CD4-positive, alpha-beta T cell treated with Interleukin-10 for 1 hour (primary cell): ENCODE data around the gene RARB.

Experiments
- DNase-seq: peaks from one replicate; pipeline ENCODE4 v3.0.0-alpha.2; 2020

RARB gene

GRCh38 chr3:25427942-25428788 lies at the start of gene RARB:
RARB (plus strand) TSS chr3:25428263; CDS start chr3:25428732, 469 bp downstream.
- DNase-seq = no peak

- no peak for DNase-seq
Observed at GRCh38 chr3:25378786-25379311, 49.2 kb upstream of the RARB start.

GRCh38 chr3:25380222-25380739 lies 47.8 kb upstream of the RARB start:
- DNase-seq = no peak

GRCh38 chr3:25381083-25381482 lies 47.0 kb upstream of the RARB start:
- no peak for DNase-seq

GRCh38 chr3:25384471-25384870 lies 43.6 kb upstream of the RARB start:
- no peak for DNase-seq

DNA sequence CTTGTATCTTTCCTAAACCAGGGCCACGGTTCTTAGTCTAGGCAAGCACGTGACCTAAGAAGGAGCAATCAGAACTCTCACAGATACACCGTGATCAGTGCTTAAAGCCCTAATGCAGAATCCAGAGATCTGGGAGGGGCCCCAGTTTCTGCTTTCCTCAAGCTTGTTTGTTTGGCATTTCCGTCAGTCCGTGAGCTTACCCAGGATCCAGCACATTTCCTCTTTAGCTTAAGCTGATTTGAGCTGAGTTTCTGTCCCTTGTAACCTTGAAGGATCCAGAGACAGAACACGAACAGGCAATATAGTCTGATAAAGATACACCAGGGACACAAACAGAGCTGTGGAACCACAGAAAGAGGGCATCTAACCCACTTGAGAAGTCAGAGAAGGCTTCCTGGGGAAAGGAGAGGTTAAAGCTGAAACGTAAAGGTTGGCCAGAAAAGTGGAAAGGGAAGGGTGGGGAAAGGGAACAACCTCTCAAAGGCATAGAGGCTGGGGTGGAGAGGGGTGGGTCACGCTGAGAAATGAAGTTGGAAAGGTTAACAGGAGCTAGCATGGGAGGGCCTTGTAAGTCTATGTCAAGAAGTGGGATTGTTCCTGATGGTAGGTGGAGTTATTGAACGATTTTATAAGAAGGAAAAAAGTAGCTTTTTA lies 42.1 kb upstream of the RARB start:
- DNase-seq = no peak

DNA sequence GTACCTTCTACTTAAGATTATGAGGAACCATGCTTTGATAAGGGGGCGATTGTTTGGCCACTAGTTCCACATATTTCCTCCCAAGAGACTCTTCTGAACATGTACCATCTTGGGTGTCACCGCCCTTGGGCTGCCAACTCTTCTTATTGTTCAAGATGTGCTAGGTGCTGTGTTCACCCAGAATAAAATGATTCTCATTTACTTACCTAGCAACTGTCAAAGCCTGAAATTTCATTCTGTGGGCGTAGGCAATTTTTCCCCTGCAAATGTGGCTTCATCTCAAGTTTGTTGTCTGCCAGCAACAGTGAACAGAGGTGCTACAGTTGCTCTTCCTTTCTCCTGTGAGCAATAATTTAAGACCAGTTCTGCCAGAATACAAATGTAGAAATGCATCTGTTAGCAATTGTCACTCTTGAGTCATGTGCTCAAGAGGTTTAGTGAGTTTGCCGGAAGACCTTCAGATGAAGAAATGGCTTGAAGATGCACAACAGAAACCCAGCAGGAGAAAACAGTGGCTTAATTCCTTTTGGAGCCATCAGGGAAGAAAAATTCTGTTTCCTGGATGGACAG lies 41.3 kb upstream of the RARB start:
- DNase-seq = no peak

DNA sequence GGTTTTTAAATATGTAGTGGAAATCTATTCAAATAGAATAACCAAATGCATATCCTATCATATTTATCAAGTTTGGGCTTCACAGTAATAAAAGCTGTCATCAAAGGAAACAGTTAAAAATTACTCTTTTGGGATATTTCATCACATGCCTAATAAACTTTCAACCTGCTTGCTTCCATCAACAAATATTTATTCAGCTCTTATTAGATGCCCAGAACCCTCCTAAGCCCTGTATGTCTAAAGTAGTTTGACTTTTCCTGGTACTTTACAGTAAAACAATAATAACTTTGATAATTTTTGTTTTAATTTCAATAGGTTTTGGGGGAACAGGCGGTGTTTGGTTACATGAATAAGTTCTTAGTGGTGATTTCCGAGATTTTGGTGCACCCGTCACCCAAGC lies 37.5 kb upstream of the RARB start:
- DNase-seq = no peak

GRCh38 chr3:25396251-25396650 lies 31.8 kb upstream of the RARB start:
- no peak for DNase-seq

DNA sequence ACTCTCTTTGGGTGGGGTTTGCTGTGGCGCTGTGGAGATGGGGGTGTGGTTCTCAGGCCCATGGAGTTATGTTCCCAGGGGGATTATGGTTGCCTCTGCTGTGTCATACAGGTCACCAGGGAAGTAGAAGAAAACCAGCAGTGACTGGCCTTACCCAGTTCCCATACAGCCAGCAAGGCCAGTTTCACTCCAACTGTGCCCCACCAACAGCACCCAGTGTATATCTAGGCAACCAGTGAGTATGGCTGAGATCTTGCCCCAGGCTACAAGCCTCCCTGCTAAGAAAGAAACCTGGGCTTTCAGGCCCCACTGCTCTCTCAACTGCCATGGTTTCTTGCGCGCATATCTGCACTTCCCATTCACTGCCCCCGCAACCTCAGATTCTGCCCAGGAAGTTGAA lies 31.4 kb upstream of the RARB start:
- DNase-seq = no peak

GRCh38 chr3:25397150-25397549 lies 30.9 kb upstream of the RARB start:
- no peak for DNase-seq

GRCh38 chr3:25400587-25400986 lies 27.5 kb upstream of the RARB start:
- DNase-seq = no peak

DNA sequence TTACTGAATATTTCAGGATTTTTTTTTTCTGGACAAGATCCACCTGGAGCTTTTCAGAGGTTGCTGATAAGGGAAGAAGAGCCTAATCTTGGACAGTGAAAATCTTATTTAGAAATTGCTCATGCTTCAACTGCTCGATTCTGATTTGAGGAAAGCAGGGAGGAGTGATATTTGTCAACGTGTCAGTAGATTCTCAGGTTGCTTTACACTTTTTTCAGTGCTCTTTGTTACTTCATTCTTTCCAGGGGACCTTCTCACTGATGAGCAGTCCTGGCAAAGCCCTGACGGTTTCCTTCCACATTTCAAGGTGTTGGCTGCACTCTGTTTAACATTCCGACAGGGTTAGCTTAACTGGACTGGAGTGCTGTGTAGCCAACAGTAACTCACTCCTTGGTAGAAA lies 24.1 kb upstream of the RARB start:
- no peak for DNase-seq

GRCh38 chr3:25404569-25404968 lies 23.5 kb upstream of the RARB start:
- DNase-seq = no peak

DNA sequence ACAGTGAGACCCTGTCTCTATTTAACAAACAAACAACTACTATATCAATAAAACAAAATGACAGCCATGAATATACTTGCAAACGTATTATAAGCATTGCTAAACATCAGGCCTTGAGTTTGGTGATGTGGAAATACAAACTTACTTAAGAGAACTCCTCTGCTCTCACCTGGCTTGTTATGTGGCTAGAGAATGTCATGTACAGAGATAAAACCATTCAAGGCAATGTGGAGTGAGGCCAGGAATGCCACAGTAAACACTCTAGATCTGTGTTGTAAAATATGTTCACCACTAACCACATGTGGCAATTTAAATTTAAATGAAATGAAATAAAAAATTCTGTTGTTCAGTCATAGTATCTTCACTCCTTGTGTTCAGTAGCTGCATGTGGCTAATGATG lies 22.7 kb upstream of the RARB start:
- DNase-seq = no peak

DNA sequence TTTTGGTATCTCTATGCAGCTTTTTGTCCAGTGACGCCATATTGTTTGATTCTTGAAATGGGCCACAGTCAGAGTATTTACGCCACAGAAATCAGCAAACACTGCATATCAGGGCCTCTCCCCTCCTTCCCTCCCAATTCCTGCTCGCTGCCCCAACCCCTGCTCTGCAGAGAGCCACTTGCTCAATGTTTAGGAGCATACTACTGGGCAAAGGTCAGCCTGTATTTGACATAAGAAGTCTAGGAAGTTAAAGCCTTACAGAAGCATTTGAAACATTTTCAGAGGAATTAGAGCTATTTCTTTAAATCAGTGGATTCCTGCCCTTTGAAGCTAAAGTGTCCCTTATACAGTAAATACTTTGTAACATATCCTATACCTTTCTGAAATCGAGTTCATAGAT lies 17.4 kb upstream of the RARB start:
- DNase-seq = no peak

DNA sequence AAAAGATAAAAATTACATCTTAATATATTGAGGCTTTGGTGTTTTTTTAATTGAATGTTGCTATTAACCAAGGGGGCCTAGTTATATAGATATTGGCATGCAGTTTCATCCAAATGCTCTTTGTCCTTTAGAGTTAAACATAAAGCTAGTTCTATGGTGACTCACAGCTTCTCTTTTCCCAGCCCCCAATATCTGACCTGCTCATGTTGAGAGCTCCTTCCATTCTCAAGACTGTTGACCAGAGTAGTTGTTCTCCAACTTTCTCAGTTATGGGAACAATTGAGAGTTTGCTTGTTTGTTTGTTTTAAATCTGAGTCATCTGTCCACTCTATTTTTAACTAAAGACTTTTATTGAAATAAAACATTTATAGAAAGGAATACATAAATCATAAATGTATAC lies 15.8 kb upstream of the RARB start:
- no peak for DNase-seq

- no peak for DNase-seq
Observed at GRCh38 chr3:25416176-25416575, 11.9 kb upstream of the RARB start.

DNA sequence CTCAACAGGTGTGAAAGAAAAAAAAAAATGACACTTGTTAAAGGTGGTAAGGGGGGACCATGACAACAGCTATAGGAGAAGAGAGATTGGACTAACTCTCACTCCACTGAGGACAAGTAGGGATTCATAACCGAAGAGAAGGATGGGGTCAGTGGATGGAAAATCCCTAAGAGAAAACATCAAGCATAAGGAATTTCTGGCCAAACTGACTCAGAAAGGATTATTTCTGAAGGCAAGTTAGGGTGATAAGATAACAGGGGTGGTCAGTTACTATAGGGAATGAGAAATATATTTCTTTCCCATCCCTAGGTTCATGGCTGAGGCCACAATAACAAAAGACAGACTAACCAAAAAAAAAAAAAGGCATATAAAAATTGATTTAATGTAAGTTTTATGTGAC lies 9.5 kb upstream of the RARB start:
- DNase-seq = no peak

DNA sequence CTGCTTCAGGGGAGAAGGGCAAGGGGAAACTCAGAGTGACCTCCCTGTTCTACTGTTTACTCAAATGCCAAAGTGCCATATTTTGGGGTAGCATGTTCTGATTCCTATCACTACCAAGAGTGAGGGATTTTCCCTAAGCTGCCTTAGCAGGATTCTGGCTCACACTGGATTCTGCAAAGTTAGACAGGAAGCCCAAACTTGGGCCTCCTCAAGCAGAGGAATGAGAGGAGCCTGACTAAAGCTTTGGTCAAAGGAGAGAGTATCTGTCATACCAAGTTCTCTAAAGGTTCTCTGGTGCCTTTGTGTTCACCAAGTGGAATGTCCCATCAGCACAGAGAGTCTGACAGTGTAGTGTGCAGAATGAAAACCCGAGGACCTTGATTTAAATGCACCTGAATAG lies 8.8 kb upstream of the RARB start:
- DNase-seq = no peak

DNA sequence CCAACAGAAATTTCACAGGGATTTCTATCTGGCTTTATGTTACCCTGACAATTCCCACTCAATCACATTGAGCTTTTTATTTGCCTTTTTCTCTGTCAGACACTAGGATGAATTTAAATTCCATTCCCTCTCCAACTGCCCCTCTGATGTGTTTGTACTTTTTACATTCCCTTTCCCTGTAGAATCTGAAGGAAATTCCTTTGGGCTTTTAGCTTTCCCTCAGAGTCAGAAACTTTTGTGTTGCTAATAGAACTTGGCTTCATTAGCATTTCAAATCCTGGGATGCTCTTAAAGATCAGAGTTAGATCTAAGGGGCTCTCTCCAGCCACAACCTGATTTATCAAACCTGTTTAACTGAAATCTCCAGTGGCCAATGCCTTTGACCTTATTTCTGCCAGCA lies 7.9 kb upstream of the RARB start:
- DNase-seq = no peak

GRCh38 chr3:25420885-25421284 lies 7.2 kb upstream of the RARB start:
- DNase-seq = no peak

- no peak for DNase-seq
Observed at GRCh38 chr3:25421747-25422146, 6.3 kb upstream of the RARB start.
